SK-N-MC (cell line): Measurements from ENCODE around the gene USP48.
"Not testable (repeated sequence)": the region's sequence is repeated elsewhere in the genome, so short reads cannot be mapped to it uniquely, and the experiment has no call there.

Experiments used
- DNase-seq: peaks from one replicate; pipeline ENCODE4 v3.0.0-alpha.2; 2011; ENCODE audit warnings: low read depth, low spot score
- H3K27ac ChIP-seq: fragments of 200-600 bp; sonication (generic); 2 replicates; pipeline ENCODE4 v1.5.1; 2016; ENCODE audit warnings: mixed run types
- H3K36me3 ChIP-seq: fragments of 200-600 bp; sonication (generic); 2 replicates; pipeline ENCODE4 v1.6.1; 2017; ENCODE audit warnings: antibody characterized with exemption, low read length, mixed read lengths; ENCODE audit not compliant: insufficient read depth
- H3K4me3 ChIP-seq: fragments of 200-600 bp; sonication (generic); 2 replicates; pipeline ENCODE4 v1.5.1; 2016
- H3K9ac ChIP-seq: fragments of 200-600 bp; sonication (generic); 2 replicates; pipeline ENCODE4 v1.8.0; 2017; ENCODE audit warnings: mixed run types, mixed read lengths; ENCODE audit not compliant: insufficient read length
- H3K9me3 ChIP-seq: fragments of 200-600 bp; sonication (generic); 2 replicates; pipeline ENCODE4 v1.6.1; 2017; ENCODE audit warnings: low read depth, mild to moderate bottlenecking, antibody characterized with exemption, low read length, moderate library complexity, mixed read lengths
- EZH2 ChIP-seq: fragments of 200-600 bp; sonication (generic); IDR thresholded peaks from one replicate; pipeline ENCODE4 v1.6.1; 2017; ENCODE audit warnings: antibody characterized with exemption
- FOXP2 ChIP-seq: optimal IDR thresholded peaks from 2 replicates; pipeline ENCODE3; 2011; ENCODE audit warnings: mild to moderate bottlenecking, moderate library complexity; ENCODE audit not compliant: insufficient read depth; ENCODE audit errors: extremely low read length, control extremely low read depth
- POLR2AphosphoS5 ChIP-seq: IDR thresholded peaks from 2 replicates; pipeline ENCODE4 v1.6.1; 2012; ENCODE audit warnings: mild to moderate bottlenecking, low read depth, low read length, borderline replicate concordance

Gene USP48

DNA sequence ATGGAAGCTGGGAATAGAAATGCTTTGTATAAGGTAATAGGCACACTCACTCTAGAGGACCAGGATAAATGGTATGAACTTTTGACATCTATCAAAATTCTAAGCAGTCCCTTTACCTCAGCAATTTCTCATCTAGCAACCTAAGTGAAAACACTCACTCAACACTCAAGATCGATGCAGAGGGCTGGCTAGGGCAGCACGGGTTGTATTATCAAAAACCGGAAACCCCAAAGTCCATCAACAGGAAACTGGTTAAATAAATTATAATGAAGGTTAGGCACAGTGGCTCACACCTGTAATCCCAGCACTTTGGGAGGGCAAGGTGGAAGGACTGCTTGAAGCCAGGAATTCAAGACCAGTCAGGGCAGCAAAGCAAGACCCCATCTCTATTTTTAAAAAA lies 9.4 kb downstream of the USP48 start:
- H3K9me3 ChIP-seq: no peaks in the 10 kb centered on the region
- no peak overlapping the region for H3K4me3 ChIP-seq
- no peaks in the 10 kb centered on the region for H3K36me3 ChIP-seq
- TF ChIP-seq FOXP2 (no peak), EZH2 (no peak), POLR2AphosphoS5 (no peak)
- DNase-seq: no peak
- H3K27ac ChIP-seq: no peak overlapping the region
- no peak overlapping the region for H3K9ac ChIP-seq

DNA sequence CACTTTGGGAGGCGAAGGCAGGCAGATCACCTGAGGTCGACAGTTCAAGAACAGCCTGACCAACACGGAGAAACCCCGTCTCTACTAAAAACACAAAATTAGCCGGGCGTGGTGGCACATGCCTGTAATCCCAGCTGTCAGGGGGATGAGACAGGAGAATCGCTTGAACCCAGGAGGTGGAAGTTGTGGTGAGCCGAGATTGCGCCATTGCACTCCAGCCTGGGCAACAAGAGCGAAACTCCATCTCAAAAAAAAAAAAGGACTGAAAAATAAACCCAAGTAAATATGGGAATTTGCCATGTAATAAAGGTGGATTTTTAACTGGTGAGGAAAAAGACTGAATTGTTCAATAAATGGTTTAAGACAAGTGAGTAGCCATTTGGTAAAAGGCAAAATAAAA lies 11.3 kb downstream of the USP48 start:
- DNase-seq, H3K36me3 ChIP-seq, H3K4me3 ChIP-seq, H3K9ac ChIP-seq, H3K9me3 ChIP-seq: not testable (repeated sequence)
- H3K27ac ChIP-seq: peak overlapping the region; percentile 21; the same call in 1 of the 2 replicates

DNA sequence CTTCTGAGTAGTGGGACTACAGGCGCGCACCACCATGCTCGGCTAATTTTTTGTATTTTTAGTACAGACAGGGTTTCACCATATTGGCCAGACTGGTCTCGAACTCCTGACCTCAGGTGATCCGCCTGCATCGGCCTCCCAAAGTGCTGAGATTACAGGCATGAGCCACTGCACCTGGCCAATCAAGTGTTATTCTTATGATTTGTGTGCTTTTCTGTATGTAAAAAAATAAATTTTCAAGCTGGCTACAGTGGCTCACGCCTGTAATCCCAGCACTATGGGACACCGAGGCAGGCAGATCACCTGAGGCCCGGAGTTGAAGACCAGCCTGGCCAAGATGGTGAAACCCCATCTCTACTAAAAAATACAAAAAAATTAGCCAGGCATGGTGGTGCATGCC lies 12.3 kb downstream of the USP48 start:
- not testable (repeated sequence) for H3K27ac ChIP-seq, H3K9ac ChIP-seq, H3K36me3 ChIP-seq, H3K4me3 ChIP-seq, DNase-seq, H3K9me3 ChIP-seq

DNA sequence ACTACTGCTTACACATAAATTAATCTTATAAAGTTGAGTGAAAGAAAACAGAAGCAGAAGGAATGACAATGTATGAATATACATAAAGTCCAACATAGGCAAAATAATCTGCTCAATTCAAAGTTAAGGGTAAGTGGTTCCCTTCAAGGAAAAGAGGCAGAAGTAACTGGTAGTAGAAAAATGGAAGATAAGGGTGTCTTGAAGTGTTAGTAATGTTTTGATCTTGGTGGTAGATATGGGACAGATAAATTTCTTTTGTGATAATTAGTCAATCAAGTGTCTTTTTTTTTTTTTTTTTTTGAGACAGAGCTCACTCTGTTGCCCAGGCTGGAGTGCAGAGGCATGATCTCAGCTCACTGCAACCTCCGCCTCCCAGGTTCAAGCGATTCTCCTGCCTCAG lies 12.7 kb downstream of the USP48 start:
- Histone ChIP-seq H3K36me3 (no peaks in the 10 kb centered on the region), H3K4me3 (no peak overlapping the region), H3K9ac (no peak overlapping the region), H3K27ac (no peak overlapping the region), H3K9me3 (no peaks in the 10 kb centered on the region)
- no peak for TF ChIP-seq POLR2AphosphoS5
- no peak for TF ChIP-seq EZH2
- no peak for TF ChIP-seq FOXP2
- DNase-seq: no peak

DNA sequence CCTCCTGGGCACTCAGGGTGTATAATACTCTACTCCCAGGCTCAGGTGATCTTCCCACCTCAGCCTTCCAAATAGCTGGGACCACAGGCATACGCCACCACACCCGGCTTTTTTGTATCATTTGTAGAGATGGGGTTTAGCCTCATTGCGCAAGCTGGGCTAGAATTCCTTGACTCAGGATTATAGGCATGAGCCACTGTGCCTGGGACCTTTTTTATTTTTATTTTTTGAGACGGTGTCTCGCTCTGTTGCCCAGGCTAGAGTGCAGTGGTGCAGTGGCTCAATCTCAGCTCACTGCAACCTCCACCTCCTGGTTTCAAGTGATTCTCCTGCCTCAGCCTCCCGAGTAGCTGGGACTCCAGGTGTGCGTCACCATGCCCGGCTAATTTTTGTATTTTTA lies 15.8 kb downstream of the USP48 start:
- not testable (repeated sequence) for DNase-seq, H3K9ac ChIP-seq, H3K27ac ChIP-seq, H3K36me3 ChIP-seq, H3K4me3 ChIP-seq, H3K9me3 ChIP-seq

DNA sequence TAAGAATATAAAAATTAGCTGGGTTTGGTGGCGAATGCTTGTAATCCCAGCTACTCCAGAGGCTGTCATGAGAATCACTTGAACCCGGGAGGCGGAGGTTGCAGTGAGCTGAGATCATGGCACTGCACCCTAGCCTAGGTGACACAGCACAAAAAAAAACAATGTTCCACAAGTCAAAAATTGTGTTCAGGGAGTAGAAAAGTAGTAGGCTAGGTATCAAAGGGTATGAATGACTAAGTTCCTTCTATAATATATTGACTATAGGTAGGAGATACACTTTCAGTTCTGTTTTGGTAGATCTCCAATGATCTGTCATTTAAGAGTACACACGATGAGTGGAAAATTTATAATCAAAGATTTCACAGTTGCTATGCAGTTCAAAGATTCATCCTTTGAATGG lies 16.7 kb downstream of the USP48 start:
- no peaks in the 10 kb centered on the region for H3K9me3 ChIP-seq
- no peaks in the 10 kb centered on the region for H3K36me3 ChIP-seq
- no peak for TF ChIP-seq FOXP2
- no peak for DNase-seq
- H3K27ac ChIP-seq: no peak overlapping the region
- no peak overlapping the region for H3K4me3 ChIP-seq
- no peak overlapping the region for H3K9ac ChIP-seq

DNA sequence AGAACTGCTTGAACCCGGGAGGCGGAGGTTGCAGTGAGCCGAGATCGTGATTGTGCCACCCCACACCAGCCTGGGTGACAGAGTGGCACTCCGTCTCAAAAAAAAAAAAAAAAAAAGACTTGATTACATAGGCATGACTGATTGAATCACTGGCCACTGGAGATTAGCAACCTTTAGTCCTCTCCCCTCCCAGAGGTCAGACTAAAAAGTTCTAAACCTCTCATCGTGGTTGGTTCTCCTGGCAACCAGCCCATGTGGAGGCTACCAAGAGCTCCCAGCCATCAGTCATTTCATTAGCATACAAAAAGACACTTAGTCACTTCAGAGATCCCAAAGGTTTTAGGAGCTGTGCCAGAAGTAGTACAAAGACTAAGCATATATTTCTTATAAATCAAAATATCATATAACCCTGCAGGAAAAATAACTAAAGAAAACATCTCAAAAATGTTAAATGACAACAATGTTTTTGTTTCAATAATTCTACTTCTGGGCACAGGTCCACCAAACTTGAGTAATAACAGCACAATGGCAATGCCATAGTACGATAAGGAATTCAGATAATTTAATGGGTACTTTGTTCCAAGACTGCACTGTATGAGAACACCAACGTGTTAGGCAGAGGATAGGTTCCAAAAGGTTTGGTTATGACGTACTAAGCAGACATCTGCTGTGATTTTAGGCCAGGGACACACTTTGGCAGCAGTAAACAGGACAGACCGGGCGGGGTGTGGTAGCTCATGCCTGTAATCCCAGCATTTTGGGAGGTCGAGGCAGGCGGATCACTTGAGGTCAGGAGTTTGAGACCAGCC lies 18.1 kb downstream of the USP48 start:
- H3K36me3 ChIP-seq: no peaks in the 10 kb centered on the region
- H3K27ac ChIP-seq: peak overlapping the region; percentile 42; the same call in 1 of the 2 replicates
- no peak for DNase-seq
- no peak for TF ChIP-seq FOXP2
- no peak for TF ChIP-seq POLR2AphosphoS5
- TF ChIP-seq EZH2: no peak
- H3K9me3 ChIP-seq: no peaks in the 10 kb centered on the region
- H3K9ac ChIP-seq: no peak overlapping the region
- H3K4me3 ChIP-seq: no peak overlapping the region

DNA sequence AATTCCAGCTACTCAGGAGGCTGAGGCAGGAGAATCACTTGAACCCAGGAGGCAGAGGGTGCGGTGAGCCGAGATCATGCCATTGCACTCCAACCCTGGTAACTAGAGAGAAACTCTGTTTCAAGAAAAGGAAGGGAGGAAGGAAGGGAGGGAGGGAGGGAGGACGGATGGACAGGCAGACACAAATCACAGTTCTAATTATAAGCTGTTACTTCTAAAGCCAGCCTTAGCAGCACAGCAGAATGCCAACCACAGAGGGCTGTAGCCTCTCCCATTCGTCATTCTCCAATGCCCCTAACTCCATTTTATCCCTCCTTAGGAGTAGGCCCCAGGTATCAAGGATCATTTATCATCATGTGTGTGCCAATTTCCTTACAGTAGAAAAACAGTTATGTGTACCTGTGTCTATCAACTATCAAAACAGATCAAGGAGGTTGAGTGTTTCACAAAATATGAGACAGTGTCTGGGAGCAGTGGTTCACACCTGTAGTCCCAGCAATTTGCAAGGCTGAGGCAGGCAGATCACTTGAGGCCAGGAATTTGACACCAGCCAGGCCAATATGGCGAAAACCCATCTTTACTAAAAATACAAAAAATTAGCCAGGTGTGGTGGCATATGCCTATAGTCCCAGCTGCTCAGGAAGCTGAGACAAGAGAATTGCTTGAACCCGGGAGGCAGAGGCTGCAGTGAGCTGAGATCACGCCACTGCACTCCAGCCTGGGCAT lies 19.1 kb downstream of the USP48 start:
- TF ChIP-seq EZH2 (no peak), FOXP2 (no peak), POLR2AphosphoS5 (no peak)
- Histone ChIP-seq H3K4me3 (no peak overlapping the region), H3K9me3 (no peaks in the 10 kb centered on the region), H3K27ac (no peak overlapping the region), H3K9ac (no peak overlapping the region), H3K36me3 (no peaks in the 10 kb centered on the region)
- no peak for DNase-seq

DNA sequence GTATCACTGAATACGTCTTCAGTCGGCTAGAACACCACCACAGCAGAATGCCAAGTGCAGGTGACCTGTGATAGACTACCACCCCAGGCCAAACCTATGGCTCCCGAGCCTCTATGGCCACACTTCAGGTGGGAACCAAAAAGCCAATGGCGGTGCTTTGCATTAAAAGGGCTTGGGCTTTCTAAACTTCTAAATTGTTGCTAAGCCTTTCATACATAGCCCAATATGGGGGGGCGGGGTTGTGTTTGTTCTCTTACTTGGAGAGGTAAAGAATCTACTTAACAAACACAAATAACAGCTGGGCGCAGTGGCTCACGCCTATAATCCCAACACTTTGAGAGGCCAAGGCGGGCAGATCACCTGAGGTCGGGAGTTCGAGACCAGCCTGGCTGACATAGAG lies 19.7 kb downstream of the USP48 start:
- no peaks in the 10 kb centered on the region for H3K9me3 ChIP-seq
- H3K36me3 ChIP-seq: no peaks in the 10 kb centered on the region
- DNase-seq: no peak
- H3K27ac ChIP-seq: no peak overlapping the region
- no peak for TF ChIP-seq FOXP2
- no peak overlapping the region for H3K9ac ChIP-seq
- no peak overlapping the region for H3K4me3 ChIP-seq
